ENCODE results near the gene PPARD. TPM values are rescaled to one million over a fixed set of nuclear protein-coding genes. Genes with fewer than 3 reads are reported as not detected.
A peak's percentile ranks its signal among the peaks of the same experiment; 100 is the strongest.

Gene PPARD
- total and polyA plus RNA-seq, 2 experiments from 2014 or later, result 9.1 to 20.4 TPM

GRCh38 chr6:35419961-35420360 lies 77.6 kb downstream of the PPARD start:
- Histone ChIP-seq H2AFZ (no peak overlapping the region), H4K20me1 (ENCODE audit: insufficient read depth, poor library complexity, severe bottlenecking) (no peaks in the 10 kb centered on the region), H3K79me2 (no peaks in the 10 kb centered on the region), H3K4me2 (no peak overlapping the region), H3K4me3 (no peak overlapping the region), H3K9me3 (ENCODE audit: low read depth) (no peaks in the 10 kb centered on the region), H3K27ac (no peak overlapping the region), H3K36me3 (replicated peaks; ENCODE audit: insufficient read depth, low read depth) (no peaks in the 10 kb centered on the region), H3K27me3 (no peaks in the 10 kb centered on the region), H3K4me1 (ENCODE audit: insufficient read depth) (peaks cover 1% of the 10 kb centered on the region), H3K9me2 (replicated peaks; ENCODE audit: insufficient read depth) (no peaks in the 10 kb centered on the region)
- 97% methylated on average over 14 of the region's 14 CpGs for WGBS (ENCODE audit: low lambda C conversion rate, missing lambda C conversion rate)
- no peak for DNase-seq (ENCODE audit: low spot score)
- no peak for TF ChIP-seq CTCF (IDR thresholded peaks at IDR 0.05; ENCODE audit: poor library complexity)
- TF ChIP-seq EZH2phosphoT487 (IDR thresholded peaks at IDR 0.05; ENCODE audit: low read depth, severe bottlenecking, unreplicated experiment), result no peak
- TF ChIP-seq EZH2 (IDR thresholded peaks at IDR 0.05; ENCODE audit: borderline replicate concordance), result no peak

GRCh38 chr6:35425284-35425683 lies 82.9 kb downstream of the PPARD start:
- Histone ChIP-seq H4K20me1 (ENCODE audit: insufficient read depth, poor library complexity, severe bottlenecking) (no peaks in the 10 kb centered on the region), H3K9me2 (replicated peaks; ENCODE audit: insufficient read depth) (no peaks in the 10 kb centered on the region), H3K4me2 (no peak overlapping the region), H3K27me3 (no peaks in the 10 kb centered on the region), H3K9me3 (ENCODE audit: low read depth) (no peaks in the 10 kb centered on the region), H3K4me1 (ENCODE audit: insufficient read depth) (peaks cover 31% of the 10 kb centered on the region), H3K36me3 (replicated peaks; ENCODE audit: insufficient read depth, low read depth) (no peaks in the 10 kb centered on the region), H3K79me2 (no peaks in the 10 kb centered on the region), H3K4me3 (no peak overlapping the region), H2AFZ (no peak overlapping the region), H3K27ac (no peak overlapping the region)
- 79% methylated on average over 3 of the region's 3 CpGs for WGBS (ENCODE audit: low lambda C conversion rate, missing lambda C conversion rate)
- TF ChIP-seq EZH2phosphoT487 (IDR thresholded peaks at IDR 0.05; ENCODE audit: low read depth, severe bottlenecking, unreplicated experiment) (no peak), EZH2 (IDR thresholded peaks at IDR 0.05; ENCODE audit: borderline replicate concordance) (no peak), CTCF (IDR thresholded peaks at IDR 0.05; ENCODE audit: poor library complexity) (no peak)
- no peak for DNase-seq (ENCODE audit: low spot score)

GRCh38 chr6:35426074-35426473 lies 83.7 kb downstream of the PPARD start:
- H3K4me2 ChIP-seq, result no peak overlapping the region
- WGBS (ENCODE audit: low lambda C conversion rate, missing lambda C conversion rate), result 88% methylated on average over 8 of the region's 8 CpGs
- no peak overlapping the region for H3K4me3 ChIP-seq
- H3K27ac ChIP-seq, result no peak overlapping the region
- no peaks in the 10 kb centered on the region for H3K27me3 ChIP-seq
- H3K4me1 ChIP-seq (ENCODE audit: insufficient read depth), result peaks cover 33% of the 10 kb centered on the region
- no peak overlapping the region for H2AFZ ChIP-seq
- no peaks in the 10 kb centered on the region for H3K79me2 ChIP-seq
- DNase-seq (ENCODE audit: low spot score), result no peak
- H4K20me1 ChIP-seq (ENCODE audit: insufficient read depth, poor library complexity, severe bottlenecking), result no peaks in the 10 kb centered on the region
- no peaks in the 10 kb centered on the region for H3K36me3 ChIP-seq (replicated peaks; ENCODE audit: insufficient read depth, low read depth)
- TF ChIP-seq EZH2 (IDR thresholded peaks at IDR 0.05; ENCODE audit: borderline replicate concordance) (no peak), EZH2phosphoT487 (IDR thresholded peaks at IDR 0.05; ENCODE audit: low read depth, severe bottlenecking, unreplicated experiment) (no peak), CTCF (IDR thresholded peaks at IDR 0.05; ENCODE audit: poor library complexity) (no peak)
- H3K9me3 ChIP-seq (ENCODE audit: low read depth), result no peaks in the 10 kb centered on the region
- H3K9me2 ChIP-seq (replicated peaks; ENCODE audit: insufficient read depth), result no peaks in the 10 kb centered on the region

GRCh38 chr6:35427435-35427834 lies 85.1 kb downstream of the PPARD start:
- Histone ChIP-seq H3K4me1 (ENCODE audit: insufficient read depth) (peaks cover 33% of the 10 kb centered on the region), H3K79me2 (no peaks in the 10 kb centered on the region), H3K4me3 (no peak overlapping the region), H3K9me2 (replicated peaks; ENCODE audit: insufficient read depth) (no peaks in the 10 kb centered on the region), H3K9me3 (ENCODE audit: low read depth) (no peaks in the 10 kb centered on the region), H3K36me3 (replicated peaks; ENCODE audit: insufficient read depth, low read depth) (no peaks in the 10 kb centered on the region), H4K20me1 (ENCODE audit: insufficient read depth, poor library complexity, severe bottlenecking) (no peaks in the 10 kb centered on the region), H2AFZ (no peak overlapping the region), H3K27me3 (no peaks in the 10 kb centered on the region), H3K4me2 (no peak overlapping the region), H3K27ac (peak overlapping the region; percentile 52)
- DNase-seq (ENCODE audit: low spot score), result no peak
- TF ChIP-seq CTCF (IDR thresholded peaks at IDR 0.05; ENCODE audit: poor library complexity) (no peak), EZH2phosphoT487 (IDR thresholded peaks at IDR 0.05; ENCODE audit: low read depth, severe bottlenecking, unreplicated experiment) (no peak), EZH2 (IDR thresholded peaks at IDR 0.05; ENCODE audit: borderline replicate concordance) (no peak)
- 90% methylated on average over 5 of the region's 5 CpGs for WGBS (ENCODE audit: low lambda C conversion rate, missing lambda C conversion rate)
